SK-N-MC (cell line): ENCODE data around the gene AUTS2.

ENCODE experiments used
- EZH2 ChIP-seq: fragments of 200-600 bp; sonication (generic); IDR thresholded peaks from one replicate; pipeline ENCODE4 v1.6.1; 2017; ENCODE audit warnings: antibody characterized with exemption
- FOXP2 ChIP-seq: optimal IDR thresholded peaks from 2 replicates; pipeline ENCODE3; 2011; ENCODE audit warnings: mild to moderate bottlenecking, moderate library complexity; ENCODE audit not compliant: insufficient read depth; ENCODE audit errors: extremely low read length, control extremely low read depth
- POLR2AphosphoS5 ChIP-seq: IDR thresholded peaks from 2 replicates; pipeline ENCODE4 v1.6.1; 2012; ENCODE audit warnings: mild to moderate bottlenecking, low read depth, low read length, borderline replicate concordance

DNA sequence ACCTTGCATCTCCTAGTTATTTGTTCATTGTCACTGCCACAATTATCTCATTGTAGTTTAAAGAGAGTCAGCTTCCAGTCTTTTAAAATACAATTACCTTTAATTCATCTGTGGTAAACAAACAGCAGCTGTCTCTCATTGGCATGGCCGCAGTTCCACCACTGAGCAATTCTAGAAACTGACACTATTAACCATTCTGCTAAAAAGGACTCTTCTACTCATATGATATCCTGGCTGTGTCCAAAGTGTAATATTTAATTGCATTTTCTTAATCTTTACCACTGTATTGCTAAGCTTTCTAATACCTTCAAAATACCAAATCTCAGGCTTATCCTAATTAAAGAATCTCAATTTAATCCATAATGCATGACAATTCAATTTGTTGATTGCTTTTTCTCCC, 639.0 kb downstream of the AUTS2 start:
- TF ChIP-seq EZH2 (no peak), POLR2AphosphoS5 (no peak), FOXP2 (no peak)
